Suprapubic skin (tissue), 3 donors: ENCODE results near the gene GALNT2.

Source experiments
- CTCF ChIP-seq, 2 donors: fragments of 200-600 bp in 1 of 2; fragments of 450-650 bp in 1 of 2; sonication (generic) in 1 of 2; IDR thresholded peaks; one replicate each; pipeline ENCODE4 v1.5.1; 2016 to 2019; ENCODE audit warnings: antibody characterized with exemption in 2 of 2, mild to moderate bottlenecking in 1 of 2, moderate library complexity in 1 of 2
- POLR2A ChIP-seq, 2 donors: fragments of 450-650 bp; IDR thresholded peaks; one replicate each; pipeline ENCODE4 v1.6.1; 2017; ENCODE audit warnings: antibody characterized with exemption in 2 of 2, mild to moderate bottlenecking in 2 of 2, moderate library complexity in 2 of 2

GRCh38 chr1:230149751-230150584 lies 82.9 kb downstream of the GALNT2 start:
- TF ChIP-seq CTCF (IDR thresholded peaks at IDR 0.05) (no peak), POLR2A (IDR thresholded peaks at IDR 0.05) (no peak)
